ENCODE results near the gene KLK2.

Gene KLK2

GRCh38 chr19:50875795-50876422 lies 2.7 kb downstream of the KLK2 start:
- no peak overlapping the region for H3K9ac ChIP-seq (ENCODE audit: low read length)
- peaks cover 94% of the 10 kb centered on the region for H3K27me3 ChIP-seq (ENCODE audit: control insufficient read depth, insufficient read depth, low read length)
- H3K27ac ChIP-seq (ENCODE audit: low read depth, low read length), result no peak overlapping the region
- no peak overlapping the region for H3K4me3 ChIP-seq (ENCODE audit: low read depth, low read length)
- no peaks in the 10 kb centered on the region for H3K36me3 ChIP-seq (ENCODE audit: control insufficient read depth, insufficient read depth, low read length)
- peaks cover 9% of the 10 kb centered on the region; the same call in 1 of the 2 replicates for H3K4me1 ChIP-seq (ENCODE audit: control insufficient read depth, insufficient read depth, low read length)
- no peaks in the 10 kb centered on the region for H3K9me3 ChIP-seq (ENCODE audit: control insufficient read depth, insufficient read depth, low read depth, low read length)

GRCh38 chr19:50876456-50876855 lies 3.2 kb downstream of the KLK2 start:
- H3K27me3 ChIP-seq (ENCODE audit: control insufficient read depth, insufficient read depth, low read length), result peaks cover 92% of the 10 kb centered on the region
- H3K36me3 ChIP-seq (ENCODE audit: control insufficient read depth, insufficient read depth, low read length), result no peaks in the 10 kb centered on the region
- no peak overlapping the region for H3K9ac ChIP-seq (ENCODE audit: low read length)
- H3K9me3 ChIP-seq (ENCODE audit: control insufficient read depth, insufficient read depth, low read depth, low read length), result no peaks in the 10 kb centered on the region
- H3K27ac ChIP-seq (ENCODE audit: low read depth, low read length), result no peak overlapping the region
- H3K4me1 ChIP-seq (ENCODE audit: control insufficient read depth, insufficient read depth, low read length), result peaks cover 9% of the 10 kb centered on the region; the same call in 1 of the 2 replicates
- no peak overlapping the region for H3K4me3 ChIP-seq (ENCODE audit: low read depth, low read length)

- H3K27me3 ChIP-seq (ENCODE audit: control insufficient read depth, insufficient read depth, low read length), result peaks cover 95% of the 10 kb centered on the region
Measured at GRCh38 chr19:50877338-50877737, 4.1 kb downstream of the KLK2 start.

GRCh38 chr19:50878851-50879250 lies 5.6 kb downstream of the KLK2 start:
- Histone ChIP-seq H3K9ac (ENCODE audit: low read length) (no peak overlapping the region), H3K27ac (ENCODE audit: low read depth, low read length) (no peak overlapping the region), H3K4me3 (ENCODE audit: low read depth, low read length) (no peak overlapping the region), H3K4me1 (ENCODE audit: control insufficient read depth, insufficient read depth, low read length) (peaks cover 9% of the 10 kb centered on the region; the same call in 1 of the 2 replicates), H3K27me3 (ENCODE audit: control insufficient read depth, insufficient read depth, low read length) (peaks cover 94% of the 10 kb centered on the region), H3K36me3 (ENCODE audit: control insufficient read depth, insufficient read depth, low read length) (no peaks in the 10 kb centered on the region), H3K9me3 (ENCODE audit: control insufficient read depth, insufficient read depth, low read depth, low read length) (no peaks in the 10 kb centered on the region)

More at GRCh38 chr19:50877338-50877737, 4.1 kb downstream of the KLK2 start:
- Histone ChIP-seq H3K9me3 (ENCODE audit: control insufficient read depth, insufficient read depth, low read depth, low read length) (no peaks in the 10 kb centered on the region), H3K27ac (ENCODE audit: low read depth, low read length) (no peak overlapping the region), H3K4me3 (ENCODE audit: low read depth, low read length) (no peak overlapping the region), H3K9ac (ENCODE audit: low read length) (no peak overlapping the region), H3K36me3 (ENCODE audit: control insufficient read depth, insufficient read depth, low read length) (no peaks in the 10 kb centered on the region), H3K4me1 (ENCODE audit: control insufficient read depth, insufficient read depth, low read length) (peaks cover 9% of the 10 kb centered on the region; the same call in 1 of the 2 replicates)

- Histone ChIP-seq H3K4me1 (ENCODE audit: control insufficient read depth, insufficient read depth, low read length) (peaks cover 9% of the 10 kb centered on the region; the same call in 1 of the 2 replicates), H3K27me3 (ENCODE audit: control insufficient read depth, insufficient read depth, low read length) (peaks cover 92% of the 10 kb centered on the region), H3K36me3 (ENCODE audit: control insufficient read depth, insufficient read depth, low read length) (no peaks in the 10 kb centered on the region), H3K9me3 (ENCODE audit: control insufficient read depth, insufficient read depth, low read depth, low read length) (no peaks in the 10 kb centered on the region), H3K27ac (ENCODE audit: low read depth, low read length) (no peak overlapping the region), H3K9ac (ENCODE audit: low read length) (no peak overlapping the region), H3K4me3 (ENCODE audit: low read depth, low read length) (no peak overlapping the region)
Measured at GRCh38 chr19:50880241-50880640, 7.0 kb downstream of the KLK2 start.

GRCh38 chr19:50882188-50882587 lies 8.9 kb downstream of the KLK2 start:
- Histone ChIP-seq H3K27ac (ENCODE audit: low read depth, low read length) (no peak overlapping the region), H3K27me3 (ENCODE audit: control insufficient read depth, insufficient read depth, low read length) (peaks cover 93% of the 10 kb centered on the region), H3K9me3 (ENCODE audit: control insufficient read depth, insufficient read depth, low read depth, low read length) (no peaks in the 10 kb centered on the region), H3K4me1 (ENCODE audit: control insufficient read depth, insufficient read depth, low read length) (peaks cover 7% of the 10 kb centered on the region; the same call in 1 of the 2 replicates), H3K9ac (ENCODE audit: low read length) (no peak overlapping the region), H3K36me3 (ENCODE audit: control insufficient read depth, insufficient read depth, low read length) (no peaks in the 10 kb centered on the region), H3K4me3 (ENCODE audit: low read depth, low read length) (no peak overlapping the region)

GRCh38 chr19:50889638-50890037 lies 16.4 kb downstream of the KLK2 start:
- Histone ChIP-seq H3K4me1 (ENCODE audit: control insufficient read depth, insufficient read depth, low read length) (no peaks in the 10 kb centered on the region), H3K27me3 (ENCODE audit: control insufficient read depth, insufficient read depth, low read length) (peaks cover 65% of the 10 kb centered on the region), H3K4me3 (ENCODE audit: low read depth, low read length) (no peak overlapping the region), H3K36me3 (ENCODE audit: control insufficient read depth, insufficient read depth, low read length) (no peaks in the 10 kb centered on the region), H3K27ac (ENCODE audit: low read depth, low read length) (no peak overlapping the region), H3K9ac (ENCODE audit: low read length) (no peak overlapping the region), H3K9me3 (ENCODE audit: control insufficient read depth, insufficient read depth, low read depth, low read length) (peaks cover 21% of the 10 kb centered on the region)

GRCh38 chr19:50890422-50891252 lies 17.4 kb downstream of the KLK2 start:
- H3K9me3 ChIP-seq (ENCODE audit: control insufficient read depth, insufficient read depth, low read depth, low read length), result peaks cover 28% of the 10 kb centered on the region
- H3K27me3 ChIP-seq (ENCODE audit: control insufficient read depth, insufficient read depth, low read length), result peaks cover 57% of the 10 kb centered on the region
- no peak overlapping the region for H3K4me3 ChIP-seq (ENCODE audit: low read depth, low read length)
- no peaks in the 10 kb centered on the region for H3K36me3 ChIP-seq (ENCODE audit: control insufficient read depth, insufficient read depth, low read length)
- no peak overlapping the region for H3K9ac ChIP-seq (ENCODE audit: low read length)
- H3K27ac ChIP-seq (ENCODE audit: low read depth, low read length), result no peak overlapping the region
- H3K4me1 ChIP-seq (ENCODE audit: control insufficient read depth, insufficient read depth, low read length), result no peaks in the 10 kb centered on the region

- Histone ChIP-seq H3K9ac (ENCODE audit: low read length) (no peak overlapping the region), H3K9me3 (ENCODE audit: control insufficient read depth, insufficient read depth, low read depth, low read length) (peaks cover 28% of the 10 kb centered on the region), H3K4me3 (ENCODE audit: low read depth, low read length) (no peak overlapping the region), H3K4me1 (ENCODE audit: control insufficient read depth, insufficient read depth, low read length) (no peaks in the 10 kb centered on the region), H3K27me3 (ENCODE audit: control insufficient read depth, insufficient read depth, low read length) (peaks cover 51% of the 10 kb centered on the region), H3K27ac (ENCODE audit: low read depth, low read length) (no peak overlapping the region), H3K36me3 (ENCODE audit: control insufficient read depth, insufficient read depth, low read length) (no peaks in the 10 kb centered on the region)
Measured at GRCh38 chr19:50891253-50891625, 18.0 kb downstream of the KLK2 start.

GRCh38 chr19:50893047-50893736 lies 20.0 kb downstream of the KLK2 start:
- Histone ChIP-seq H3K27ac (ENCODE audit: low read depth, low read length) (no peak overlapping the region), H3K4me3 (ENCODE audit: low read depth, low read length) (no peak overlapping the region), H3K9ac (ENCODE audit: low read length) (no peak overlapping the region), H3K36me3 (ENCODE audit: control insufficient read depth, insufficient read depth, low read length) (no peaks in the 10 kb centered on the region), H3K4me1 (ENCODE audit: control insufficient read depth, insufficient read depth, low read length) (no peaks in the 10 kb centered on the region), H3K9me3 (ENCODE audit: control insufficient read depth, insufficient read depth, low read depth, low read length) (peaks cover 28% of the 10 kb centered on the region), H3K27me3 (ENCODE audit: control insufficient read depth, insufficient read depth, low read length) (peaks cover 44% of the 10 kb centered on the region)
